Breast epithelium (tissue), 3 donors: ENCODE data around the gene MYH10.

Experiments
- CTCF ChIP-seq, 3 donors: fragments of 450-650 bp; IDR thresholded peaks; one replicate each; pipeline ENCODE4 v1.5.1; 2016 to 2017; ENCODE audit warnings: antibody characterized with exemption in 3 of 3, mild to moderate bottlenecking in 3 of 3, moderate library complexity in 3 of 3
- POLR2A ChIP-seq: fragments of 450-650 bp; IDR thresholded peaks from one replicate; pipeline ENCODE4 v1.6.1; 2016; ENCODE audit warnings: antibody characterized with exemption, mild to moderate bottlenecking, moderate library complexity
- POLR2AphosphoS5 ChIP-seq, 3 donors: sonication (generic); formaldehyde crosslinking; IDR thresholded peaks; one replicate each; pipeline ENCODE4 v1.6.1; 2017; ENCODE audit warnings: antibody characterized with exemption in 3 of 3

GRCh38 chr17:8462564-8462963 is 168.0 kb downstream of the MYH10 start:
- TF ChIP-seq CTCF (IDR thresholded peaks at IDR 0.05): no peak
- TF ChIP-seq POLR2AphosphoS5 (IDR thresholded peaks at IDR 0.05): no peak
- TF ChIP-seq POLR2A: no peak
